ENCODE results near the gene PRR36.

Gene PRR36

GRCh38 chr19:7877249-7877836 is 3.2 kb upstream of the PRR36 start:
- Histone ChIP-seq H3K36me3 (no peaks in the 10 kb centered on the region), H3K4me1 (no peaks in the 10 kb centered on the region; the same call in 1 of the 2 replicates), H3K9me3 (no peaks in the 10 kb centered on the region), H3K27me3 (peaks cover 11% of the 10 kb centered on the region), H3K4me3 (ENCODE audit: low read depth, low read length) (no peak overlapping the region)
- DNase-seq, result no peak
- TF ChIP-seq CTCF (IDR thresholded peaks at IDR 0.05; ENCODE audit: low read depth, low read length), result no peak

DNA sequence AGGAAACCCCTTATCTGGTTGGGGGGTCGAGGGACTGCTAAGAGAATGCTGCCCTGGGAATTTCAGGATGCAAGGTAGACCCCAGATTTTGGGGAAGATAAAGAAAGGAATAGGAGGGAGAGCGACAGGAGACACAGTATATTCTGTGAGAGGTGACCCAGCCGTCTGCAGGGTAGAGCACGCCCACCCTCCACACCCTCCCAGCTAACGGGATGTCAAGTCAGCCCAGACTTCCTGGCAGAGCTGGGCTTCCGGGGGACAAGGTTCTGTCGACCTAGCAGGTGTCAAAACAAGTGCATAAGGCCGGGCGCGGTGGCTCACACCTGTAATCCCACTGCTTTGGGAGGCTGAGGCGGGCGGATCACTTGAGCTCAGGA is 695 bp upstream of the PRR36 start:
- Histone ChIP-seq H3K36me3 (no peaks in the 10 kb centered on the region), H3K27me3 (peaks cover 11% of the 10 kb centered on the region), H3K4me3 (ENCODE audit: low read depth, low read length) (peak overlapping the region; percentile 66), H3K4me1 (peaks cover 3% of the 10 kb centered on the region; the same call in 1 of the 2 replicates), H3K9me3 (no peaks in the 10 kb centered on the region)
- DNase-seq, result no peak
- no peak for TF ChIP-seq CTCF (IDR thresholded peaks at IDR 0.05; ENCODE audit: low read depth, low read length)

- Histone ChIP-seq H3K36me3 (no peaks in the 10 kb centered on the region), H3K9me3 (no peaks in the 10 kb centered on the region), H3K4me3 (ENCODE audit: low read depth, low read length) (peak overlapping the region; percentile 66), H3K4me1 (peaks cover 3% of the 10 kb centered on the region; the same call in 1 of the 2 replicates), H3K27me3 (peaks cover 11% of the 10 kb centered on the region)
- DNase-seq, result no peak
- no peak for TF ChIP-seq CTCF (IDR thresholded peaks at IDR 0.05; ENCODE audit: low read depth, low read length)
Observed at GRCh38 chr19:7873304-7874075, 700 bp downstream of the PRR36 start.

GRCh38 chr19:7872306-7873204 is 1.6 kb downstream of the PRR36 start:
- H3K4me1 ChIP-seq, result peaks cover 3% of the 10 kb centered on the region; the same call in 1 of the 2 replicates

More at GRCh38 chr19:7872306-7873204, 1.6 kb downstream of the PRR36 start:
- Histone ChIP-seq H3K9me3 (no peaks in the 10 kb centered on the region), H3K27me3 (peaks cover 11% of the 10 kb centered on the region), H3K4me3 (ENCODE audit: low read depth, low read length) (no peak overlapping the region), H3K36me3 (no peaks in the 10 kb centered on the region)
- TF ChIP-seq CTCF (IDR thresholded peaks at IDR 0.05; ENCODE audit: low read depth, low read length), result no peak
- DNase-seq, result no peak

All from BE2C (cell line).